ENCODE results near the gene SIPA1L3. TPM values are rescaled to one million over a fixed set of nuclear protein-coding genes. Genes with fewer than 3 reads are reported as not detected.
"Not testable (repeated sequence)": the region's sequence is repeated elsewhere in the genome, so short reads cannot be mapped to it uniquely, and the experiment has no call there.

Gene SIPA1L3
- total RNA-seq, 4 donors from 2014 or later, result 4.1 to 18.7 (median 6.1) TPM

DNA sequence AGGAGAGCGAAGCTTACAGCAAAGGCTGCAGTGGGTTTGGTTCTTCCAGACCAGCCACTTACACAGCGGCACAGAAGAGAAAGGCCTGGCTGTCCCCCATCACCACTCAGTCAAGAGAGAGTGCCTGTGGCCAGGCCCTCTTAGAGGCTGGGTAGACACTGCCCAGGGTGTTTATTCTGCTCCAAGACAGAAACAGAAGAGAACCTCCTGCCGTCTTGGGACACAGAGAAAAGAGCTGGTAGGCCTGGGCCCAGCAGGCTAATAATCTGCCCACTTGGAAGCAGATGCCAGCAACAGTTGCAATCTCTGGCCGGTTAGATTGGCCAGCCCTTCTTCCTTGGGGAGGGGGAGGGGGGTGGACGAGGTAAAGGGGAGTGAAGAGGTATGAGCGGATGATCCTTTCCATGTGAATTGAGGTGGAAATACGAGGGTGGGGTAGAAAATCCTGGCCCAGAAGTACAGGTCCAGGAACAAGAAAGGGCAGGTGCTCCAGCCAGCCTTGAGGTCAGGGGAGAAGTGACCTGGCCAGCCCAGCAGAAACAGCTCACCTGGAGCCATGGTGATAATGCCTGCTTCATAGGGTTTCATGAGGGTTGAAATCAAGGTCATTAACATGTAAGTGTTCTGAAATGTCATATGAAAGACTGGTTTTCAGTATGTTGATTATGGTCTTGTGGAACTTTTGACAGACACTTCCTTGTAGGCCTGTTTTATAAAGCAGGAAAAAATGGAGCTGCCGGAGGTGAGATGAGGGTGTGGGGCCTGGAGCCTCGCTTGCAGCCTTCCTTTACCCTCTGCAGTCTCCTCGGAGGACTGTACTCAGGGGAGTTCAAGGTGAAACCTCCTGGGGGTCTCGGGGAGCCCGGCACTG lies 116.9 kb downstream of the SIPA1L3 start:
- no peak for TF ChIP-seq POLR2A (IDR thresholded peaks at IDR 0.05)
- TF ChIP-seq, protein P1, sequence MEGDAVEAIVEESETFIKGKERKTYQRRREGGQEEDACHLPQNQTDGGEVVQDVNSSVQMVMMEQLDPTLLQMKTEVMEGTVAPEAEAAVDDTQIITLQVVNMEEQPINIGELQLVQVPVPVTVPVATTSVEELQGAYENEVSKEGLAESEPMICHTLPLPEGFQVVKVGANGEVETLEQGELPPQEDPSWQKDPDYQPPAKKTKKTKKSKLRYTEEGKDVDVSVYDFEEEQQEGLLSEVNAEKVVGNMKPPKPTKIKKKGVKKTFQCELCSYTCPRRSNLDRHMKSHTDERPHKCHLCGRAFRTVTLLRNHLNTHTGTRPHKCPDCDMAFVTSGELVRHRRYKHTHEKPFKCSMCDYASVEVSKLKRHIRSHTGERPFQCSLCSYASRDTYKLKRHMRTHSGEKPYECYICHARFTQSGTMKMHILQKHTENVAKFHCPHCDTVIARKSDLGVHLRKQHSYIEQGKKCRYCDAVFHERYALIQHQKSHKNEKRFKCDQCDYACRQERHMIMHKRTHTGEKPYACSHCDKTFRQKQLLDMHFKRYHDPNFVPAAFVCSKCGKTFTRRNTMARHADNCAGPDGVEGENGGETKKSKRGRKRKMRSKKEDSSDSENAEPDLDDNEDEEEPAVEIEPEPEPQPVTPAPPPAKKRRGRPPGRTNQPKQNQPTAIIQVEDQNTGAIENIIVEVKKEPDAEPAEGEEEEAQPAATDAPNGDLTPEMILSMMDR (IDR thresholded peaks at IDR 0.05 in 4 of 5, conservative IDR thresholded peaks at IDR 0.05 in 1 of 5), result no peak
- H3K4me3 ChIP-seq, result no peak overlapping the region
- peak overlapping the region in 3 of 4 donors; percentile 11 to 36 (median 15) for H3K27ac ChIP-seq
- DNase-seq (no peak), ATAC-seq (no peak)
- intact Hi-C loops (cut with DNase I; ENCODE audit: low total_unique reads) (no loop called here), in situ Hi-C loops (cut with MboI; ENCODE audit: low sequenced_read_pairs in 4 of 4) (no loop called here)
- no peaks in the 10 kb centered on the region for H3K36me3 ChIP-seq
- no peaks in the 10 kb centered on the region for H3K9me3 ChIP-seq
- H3K27me3 ChIP-seq, result no peaks in the 10 kb centered on the region
- H3K4me1 ChIP-seq, result peaks cover 16 to 35% of the 10 kb centered on the region in 2 donors

DNA sequence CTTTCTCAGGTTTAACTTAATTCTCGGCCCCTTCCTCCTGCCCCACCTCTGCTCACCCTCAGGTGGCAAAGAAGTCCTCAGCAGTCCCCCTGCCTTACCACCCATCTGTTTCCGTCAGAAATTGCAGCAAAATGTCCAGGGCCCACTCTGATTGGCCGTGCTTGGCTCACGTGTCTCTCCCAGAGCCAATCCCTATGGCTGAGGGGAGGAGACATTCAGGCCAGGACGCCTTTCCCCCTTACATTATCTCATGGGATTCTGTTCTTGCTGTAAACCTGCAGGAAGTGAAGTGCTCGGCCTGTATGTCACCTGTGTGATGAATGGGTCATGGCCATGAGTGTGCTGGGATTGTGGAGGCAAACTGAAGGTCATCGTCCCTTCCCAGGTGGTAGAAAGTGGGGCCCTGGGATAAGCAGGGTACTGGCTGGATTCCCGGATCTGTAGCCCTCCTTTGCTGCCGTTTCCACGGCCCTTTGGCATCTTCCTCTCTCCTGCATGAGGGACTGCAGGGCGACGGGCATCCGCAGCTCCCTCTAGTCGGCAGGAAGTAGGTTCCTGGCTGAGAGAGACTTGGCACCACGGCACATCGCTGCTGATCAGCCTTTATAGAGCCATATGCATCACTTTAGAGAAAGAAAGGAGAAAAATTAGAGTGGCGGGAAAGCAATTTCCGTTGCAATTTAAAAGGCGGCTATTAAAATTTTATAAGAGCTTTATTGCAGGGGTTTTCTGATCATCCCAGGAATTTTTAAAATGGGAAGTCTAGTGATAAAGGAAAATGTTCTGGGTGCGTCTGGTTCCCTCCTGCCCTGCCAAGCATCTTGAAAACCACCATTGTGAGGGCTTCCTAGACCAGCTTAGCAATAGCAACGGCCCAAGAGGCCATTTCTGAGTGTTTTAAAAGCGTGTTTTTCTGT lies 118.2 kb downstream of the SIPA1L3 start:
- Histone ChIP-seq H3K4me3 (no peak overlapping the region), H3K4me1 (peaks cover 16 to 26% of the 10 kb centered on the region in 2 donors), H3K27me3 (no peaks in the 10 kb centered on the region), H3K9me3 (no peaks in the 10 kb centered on the region), H3K27ac (no peak overlapping the region), H3K36me3 (no peaks in the 10 kb centered on the region)
- TF ChIP-seq, protein P1 (IDR thresholded peaks at IDR 0.05 in 4 of 5, conservative IDR thresholded peaks at IDR 0.05 in 1 of 5), result no peak
- no peak for TF ChIP-seq POLR2A (IDR thresholded peaks at IDR 0.05)
- ATAC-seq (no peak), DNase-seq (no peak)
- in situ Hi-C loops (cut with MboI; ENCODE audit: low sequenced_read_pairs in 4 of 4), result no loop called here
- intact Hi-C loops (cut with DNase I; ENCODE audit: low total_unique reads), result no loop called here

DNA sequence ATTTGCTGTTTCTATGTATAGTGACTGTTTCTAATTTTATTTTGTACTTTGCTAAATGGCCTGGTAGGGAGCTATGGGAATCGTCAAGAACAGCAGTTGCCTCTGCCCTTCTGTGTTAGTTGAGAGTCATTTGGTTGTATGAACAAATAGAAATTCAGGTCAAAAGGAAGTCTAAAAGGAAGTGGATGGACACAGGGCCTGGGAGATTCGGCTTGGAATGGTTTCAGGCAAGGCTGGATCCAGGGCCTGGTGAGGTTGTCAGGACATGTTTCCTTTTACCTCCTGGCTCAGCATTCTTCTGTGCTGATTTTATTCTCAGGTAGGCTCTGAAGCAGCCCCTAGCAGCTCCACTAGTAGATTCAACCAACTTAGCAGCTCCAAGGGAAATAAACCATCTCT lies 118.9 kb downstream of the SIPA1L3 start:
- intact Hi-C loops (cut with DNase I; ENCODE audit: low total_unique reads) (no loop called here), in situ Hi-C loops (cut with MboI; ENCODE audit: low sequenced_read_pairs in 4 of 4) (no loop called here)
- TF ChIP-seq, protein P1 (IDR thresholded peaks at IDR 0.05 in 4 of 5, conservative IDR thresholded peaks at IDR 0.05 in 1 of 5), result no peak
- no peak for TF ChIP-seq POLR2A (IDR thresholded peaks at IDR 0.05)
- Histone ChIP-seq H3K27ac (no peak overlapping the region), H3K4me1 (peaks cover 16 to 26% of the 10 kb centered on the region in 2 donors), H3K27me3 (no peaks in the 10 kb centered on the region), H3K4me3 (no peak overlapping the region), H3K36me3 (no peaks in the 10 kb centered on the region), H3K9me3 (no peaks in the 10 kb centered on the region)
- no peak for DNase-seq
- no peak for ATAC-seq

DNA sequence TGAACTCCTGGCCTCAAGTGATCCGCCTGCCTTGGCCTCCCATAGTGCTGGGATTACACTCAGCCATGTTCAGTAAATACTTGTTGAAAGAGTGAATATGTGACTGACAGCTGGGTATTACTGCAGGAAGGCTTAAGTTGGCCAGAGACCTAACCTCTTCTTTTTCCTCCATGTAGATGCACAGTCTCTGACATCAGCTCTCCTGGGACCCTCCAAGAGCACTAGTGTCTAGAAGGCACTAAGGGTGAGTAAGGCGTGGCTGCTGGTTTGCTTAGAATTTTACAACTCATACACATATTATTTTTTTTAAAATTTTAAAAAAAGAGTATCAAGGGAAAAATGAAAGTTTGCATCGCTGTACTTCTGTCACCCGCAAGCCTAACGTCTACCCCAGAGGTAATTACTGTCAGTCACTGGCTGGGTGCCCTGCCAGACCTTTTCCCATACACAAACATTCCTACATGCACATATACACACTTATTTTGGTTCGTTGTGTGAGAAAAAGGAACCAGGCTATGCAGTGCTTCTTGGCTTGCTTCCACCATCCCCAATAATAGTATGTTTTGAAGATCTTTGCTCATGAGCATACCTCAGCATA lies 122.0 kb downstream of the SIPA1L3 start:
- DNase-seq (no peak), ATAC-seq (no peak)
- no peak overlapping the region for H3K27ac ChIP-seq
- peaks cover under 1 to 12% of the 10 kb centered on the region in 2 donors for H3K4me1 ChIP-seq
- in situ Hi-C loops (cut with MboI; ENCODE audit: low sequenced_read_pairs in 4 of 4), result no loop called here
- intact Hi-C loops (cut with DNase I; ENCODE audit: low total_unique reads), result no loop called here
- no peak overlapping the region for H3K4me3 ChIP-seq
- TF ChIP-seq POLR2A (IDR thresholded peaks at IDR 0.05), result no peak
- TF ChIP-seq, protein P1 (IDR thresholded peaks at IDR 0.05 in 4 of 5, conservative IDR thresholded peaks at IDR 0.05 in 1 of 5), result no peak
- H3K36me3 ChIP-seq, result no peaks in the 10 kb centered on the region
- no peaks in the 10 kb centered on the region for H3K9me3 ChIP-seq
- H3K27me3 ChIP-seq, result no peaks in the 10 kb centered on the region

GRCh38 chr19:38030001-38030400 lies 123.0 kb downstream of the SIPA1L3 start:
- DNase-seq; H3K27me3 ChIP-seq; H3K4me1 ChIP-seq; intact Hi-C loops (cut with DNase I; ENCODE audit: low total_unique reads); H3K36me3 ChIP-seq; H3K27ac ChIP-seq; in situ Hi-C loops (cut with MboI; ENCODE audit: low sequenced_read_pairs in 4 of 4); H3K9me3 ChIP-seq; ATAC-seq; H3K4me3 ChIP-seq: not testable (repeated sequence)
